ENCODE measurements around the gene SMARCE1.
"Not testable (repeated sequence)": the region's sequence is repeated elsewhere in the genome, so short reads cannot be mapped to it uniquely, and the experiment has no call there.

The SMARCE1 gene

DNA sequence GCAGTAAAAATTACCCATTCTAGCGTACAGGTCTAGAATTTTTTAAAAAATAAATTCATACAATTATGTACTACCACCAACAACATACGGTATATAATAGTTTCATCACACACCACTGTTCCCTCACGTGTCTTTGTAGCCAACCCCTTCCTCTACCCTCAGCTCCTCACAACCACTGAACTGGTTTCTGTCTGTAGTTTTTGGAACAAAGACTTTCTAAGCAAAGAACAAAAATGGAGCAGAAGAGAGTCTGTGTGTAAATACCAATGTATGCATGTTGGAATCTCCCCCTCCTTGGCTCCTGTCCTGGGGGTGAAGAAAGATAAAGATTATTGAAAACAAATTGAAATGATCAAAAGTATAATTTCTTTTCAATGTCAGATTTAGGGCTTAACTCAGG, 50.5 kb downstream of the SMARCE1 start:
- Histone ChIP-seq H3K9me3 (ENCODE audit: control insufficient read depth, low read depth, low read length) (no peaks in the 10 kb centered on the region), H3K4me1 (ENCODE audit: control insufficient read depth, low read depth, low read length) (no peaks in the 10 kb centered on the region), H3K27ac (ENCODE audit: low read length) (no peak overlapping the region), H3K36me3 (ENCODE audit: control insufficient read depth, low read depth, low read length) (no peaks in the 10 kb centered on the region), H3K9ac (ENCODE audit: low read length) (no peak overlapping the region), H3K27me3 (ENCODE audit: control insufficient read depth, insufficient read depth, low read length) (no peaks in the 10 kb centered on the region), H3K4me3 (ENCODE audit: low read length) (no peak overlapping the region)

DNA sequence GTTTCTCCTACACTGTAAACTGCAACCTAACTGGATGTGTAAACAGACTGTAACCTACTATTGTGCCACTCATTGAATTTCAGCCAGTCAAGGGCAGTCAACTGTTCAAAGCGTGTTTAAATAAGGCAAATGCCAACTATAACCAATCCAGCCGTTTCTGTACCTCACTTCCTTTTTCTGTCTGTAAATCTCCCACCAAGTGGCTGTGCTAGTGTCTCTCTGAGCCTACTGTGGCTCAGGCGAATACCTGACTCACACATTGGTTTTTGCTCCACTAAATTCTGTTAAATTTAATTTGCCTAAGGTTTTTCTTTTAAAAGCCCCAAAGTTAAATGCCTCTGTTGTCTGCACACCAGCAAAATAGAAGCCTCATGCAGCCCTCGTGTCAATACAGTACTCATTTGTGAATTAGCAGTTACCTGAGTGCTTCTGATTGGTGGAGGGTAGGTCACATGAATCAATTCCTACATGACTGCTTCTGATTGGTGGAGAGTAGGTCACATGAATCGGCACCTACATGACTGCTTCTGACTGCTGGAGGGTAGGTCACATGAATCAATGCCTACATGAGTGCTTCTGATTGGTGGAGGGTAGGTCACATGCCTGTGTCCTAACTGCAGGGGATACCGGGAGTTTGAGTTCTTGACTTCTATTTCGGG, 51.2 kb downstream of the SMARCE1 start:
- H3K27me3 ChIP-seq (ENCODE audit: control insufficient read depth, insufficient read depth, low read length) = no peaks in the 10 kb centered on the region
- no peak overlapping the region for H3K4me3 ChIP-seq (ENCODE audit: low read length)

DNA sequence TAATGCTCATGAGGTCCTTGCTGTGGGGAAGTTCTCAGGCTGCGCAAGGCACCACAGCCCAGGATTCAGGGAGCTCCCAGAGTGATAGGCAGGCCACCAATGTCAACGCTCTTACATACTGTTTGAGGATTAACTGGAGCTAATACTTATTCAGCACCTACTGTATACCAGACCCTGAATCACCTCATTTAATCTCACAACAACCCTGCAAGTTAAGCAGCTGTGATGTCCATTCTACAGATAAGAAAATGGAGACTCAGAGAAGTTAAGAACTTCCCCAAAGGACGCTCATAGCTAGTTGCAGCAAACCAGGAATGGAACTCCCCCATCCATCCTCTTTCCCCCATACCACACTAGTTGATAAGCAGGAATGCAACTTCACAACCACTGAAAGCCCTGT, 56.9 kb downstream of the SMARCE1 start:
- no peaks in the 10 kb centered on the region for H3K9me3 ChIP-seq (ENCODE audit: control insufficient read depth, low read depth, low read length)
- no peak overlapping the region for H3K27ac ChIP-seq (ENCODE audit: low read length)
- H3K4me3 ChIP-seq (ENCODE audit: low read length) = no peak overlapping the region
- H3K4me1 ChIP-seq (ENCODE audit: control insufficient read depth, low read depth, low read length) = no peaks in the 10 kb centered on the region
- no peak overlapping the region for H3K9ac ChIP-seq (ENCODE audit: low read length)
- H3K36me3 ChIP-seq (ENCODE audit: control insufficient read depth, low read depth, low read length) = no peaks in the 10 kb centered on the region
- no peaks in the 10 kb centered on the region for H3K27me3 ChIP-seq (ENCODE audit: control insufficient read depth, insufficient read depth, low read length)

More for the DNA sequence above, 51.2 kb downstream of the SMARCE1 start:
- no peaks in the 10 kb centered on the region for H3K9me3 ChIP-seq (ENCODE audit: control insufficient read depth, low read depth, low read length)
- H3K27ac ChIP-seq (ENCODE audit: low read length) = no peak overlapping the region
- no peak overlapping the region for H3K9ac ChIP-seq (ENCODE audit: low read length)
- H3K36me3 ChIP-seq (ENCODE audit: control insufficient read depth, low read depth, low read length) = no peaks in the 10 kb centered on the region
- H3K4me1 ChIP-seq (ENCODE audit: control insufficient read depth, low read depth, low read length) = no peaks in the 10 kb centered on the region

DNA sequence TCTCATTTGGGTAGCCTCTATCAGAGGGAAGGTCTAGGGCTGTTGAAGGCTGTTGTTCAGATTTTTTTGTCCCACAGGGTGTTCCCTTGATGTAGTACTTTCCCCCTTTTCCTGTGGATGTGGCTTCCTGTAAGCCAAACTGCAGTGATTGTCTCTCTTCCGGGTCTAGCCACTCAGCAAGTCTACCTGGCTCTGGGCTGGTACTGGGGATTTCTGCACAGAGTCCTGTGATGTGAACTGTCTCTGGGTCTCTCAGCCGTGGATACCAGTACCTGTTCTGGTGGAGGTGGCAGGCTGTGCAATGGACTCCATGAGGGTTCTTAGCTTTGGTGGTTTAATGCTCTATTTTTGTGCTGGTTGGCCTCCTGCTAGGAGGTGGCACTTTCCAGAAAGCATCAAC, 59.1 kb downstream of the SMARCE1 start:
- Histone ChIP-seq H3K4me3 (ENCODE audit: low read length) (no peak overlapping the region), H3K9me3 (ENCODE audit: control insufficient read depth, low read depth, low read length) (no peaks in the 10 kb centered on the region), H3K36me3 (ENCODE audit: control insufficient read depth, low read depth, low read length) (no peaks in the 10 kb centered on the region), H3K9ac (ENCODE audit: low read length) (no peak overlapping the region), H3K4me1 (ENCODE audit: control insufficient read depth, low read depth, low read length) (no peaks in the 10 kb centered on the region), H3K27me3 (ENCODE audit: control insufficient read depth, insufficient read depth, low read length) (no peaks in the 10 kb centered on the region), H3K27ac (ENCODE audit: low read length) (no peak overlapping the region)

DNA sequence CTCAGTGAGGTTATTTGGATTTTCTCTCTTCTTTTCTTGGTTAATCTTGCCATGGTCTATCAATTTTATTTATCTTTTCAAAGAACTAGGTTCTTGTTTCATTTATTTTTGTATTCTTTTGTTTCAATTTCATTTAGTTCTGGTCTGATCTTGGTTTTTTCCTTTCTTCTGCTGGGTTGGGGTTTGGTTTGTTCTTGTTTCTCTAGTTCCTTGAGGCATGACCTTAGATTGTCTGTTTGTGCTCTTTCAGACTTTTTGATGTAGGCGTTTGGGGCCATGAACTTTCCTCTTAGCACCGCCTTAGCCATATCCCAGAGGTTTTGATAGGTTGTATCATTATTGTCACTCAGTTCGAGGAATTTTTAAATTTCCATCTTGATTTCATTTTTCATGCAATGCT, 61.4 kb downstream of the SMARCE1 start:
- H3K9me3 ChIP-seq (ENCODE audit: control insufficient read depth, low read depth, low read length); H3K36me3 ChIP-seq (ENCODE audit: control insufficient read depth, low read depth, low read length): not testable (repeated sequence)

DNA sequence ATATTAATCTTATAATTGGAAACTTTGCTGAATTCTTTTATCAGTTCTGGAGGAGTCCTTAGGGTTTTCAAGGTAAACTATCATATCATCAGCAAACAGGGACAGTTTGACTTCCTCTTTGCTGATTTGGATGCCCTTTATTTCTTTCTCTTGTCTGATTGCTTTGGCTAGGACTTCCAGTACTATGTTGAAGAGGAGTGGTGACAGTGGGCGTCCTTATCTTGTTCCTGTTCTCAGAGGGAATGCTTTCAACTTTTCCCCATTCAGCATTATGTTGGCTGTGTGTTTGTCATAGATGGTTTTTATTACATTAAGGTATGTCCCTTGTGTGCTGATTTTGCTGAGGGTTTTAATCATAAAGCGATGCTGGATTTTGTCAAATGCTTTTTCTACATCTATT, 62.7 kb downstream of the SMARCE1 start:
- H3K4me3 ChIP-seq (ENCODE audit: low read length); H3K9me3 ChIP-seq (ENCODE audit: control insufficient read depth, low read depth, low read length); H3K27me3 ChIP-seq (ENCODE audit: control insufficient read depth, insufficient read depth, low read length); H3K9ac ChIP-seq (ENCODE audit: low read length); H3K27ac ChIP-seq (ENCODE audit: low read length); H3K36me3 ChIP-seq (ENCODE audit: control insufficient read depth, low read depth, low read length); H3K4me1 ChIP-seq (ENCODE audit: control insufficient read depth, low read depth, low read length): not testable (repeated sequence)

More for the DNA sequence above, 61.4 kb downstream of the SMARCE1 start:
- H3K9ac ChIP-seq (ENCODE audit: low read length); H3K27me3 ChIP-seq (ENCODE audit: control insufficient read depth, insufficient read depth, low read length); H3K4me3 ChIP-seq (ENCODE audit: low read length); H3K27ac ChIP-seq (ENCODE audit: low read length); H3K4me1 ChIP-seq (ENCODE audit: control insufficient read depth, low read depth, low read length): not testable (repeated sequence)

DNA sequence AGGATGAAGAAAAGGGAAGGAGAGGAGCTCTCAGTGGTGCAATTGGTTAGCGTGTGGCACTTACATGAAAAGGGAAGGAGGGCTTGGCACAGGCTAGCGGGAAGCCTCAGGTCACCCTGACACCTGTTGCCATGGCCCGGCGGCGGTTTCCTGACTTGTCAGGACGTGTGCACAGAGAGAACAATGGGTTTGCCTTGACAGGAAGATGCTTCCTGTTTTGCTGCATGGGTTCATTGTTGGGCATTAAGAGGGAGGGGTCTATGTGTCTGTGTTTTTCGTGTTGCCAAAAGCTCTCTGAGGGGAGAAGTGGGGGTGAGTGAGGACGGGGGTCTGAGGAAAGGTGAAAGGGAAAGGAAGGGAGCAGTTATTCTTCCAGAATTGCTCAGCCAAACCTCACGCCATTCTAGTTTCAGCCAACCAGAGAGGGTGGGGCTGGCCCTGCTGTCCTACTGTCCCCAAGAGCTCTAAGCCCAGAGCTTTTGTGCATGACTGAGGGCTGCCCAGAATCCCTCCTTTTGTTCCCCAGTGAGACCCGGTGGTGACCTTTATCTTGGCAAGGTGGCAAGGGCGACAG, 65.2 kb downstream of the SMARCE1 start:
- H3K27me3 ChIP-seq (ENCODE audit: control insufficient read depth, insufficient read depth, low read length) = no peaks in the 10 kb centered on the region
- H3K27ac ChIP-seq (ENCODE audit: low read length) = no peak overlapping the region
- no peak overlapping the region for H3K4me3 ChIP-seq (ENCODE audit: low read length)
- H3K9ac ChIP-seq (ENCODE audit: low read length) = no peak overlapping the region
- no peaks in the 10 kb centered on the region for H3K4me1 ChIP-seq (ENCODE audit: control insufficient read depth, low read depth, low read length)
- no peaks in the 10 kb centered on the region for H3K36me3 ChIP-seq (ENCODE audit: control insufficient read depth, low read depth, low read length)
- no peaks in the 10 kb centered on the region for H3K9me3 ChIP-seq (ENCODE audit: control insufficient read depth, low read depth, low read length)

DNA sequence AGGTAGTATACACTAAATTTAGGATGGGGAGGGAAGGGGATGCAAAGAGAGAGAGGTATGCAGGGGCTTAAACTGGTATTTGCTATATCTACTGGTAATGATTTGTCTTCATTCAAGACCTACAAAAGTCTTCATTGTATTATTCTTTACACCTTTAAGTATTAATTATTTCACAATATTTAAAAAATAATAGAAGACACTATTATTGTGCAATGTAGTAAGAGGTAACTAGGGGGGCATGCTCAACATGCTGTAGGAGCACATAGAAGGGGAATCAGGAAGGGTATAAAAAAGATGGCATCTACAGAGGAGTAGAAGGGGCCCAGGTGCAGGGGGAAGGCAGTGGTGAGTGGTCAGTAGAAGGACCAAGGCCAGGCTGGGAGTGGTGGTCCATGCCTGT, 67.5 kb downstream of the SMARCE1 start:
- H3K27me3 ChIP-seq (ENCODE audit: control insufficient read depth, insufficient read depth, low read length) = no peaks in the 10 kb centered on the region
- H3K9ac ChIP-seq (ENCODE audit: low read length) = no peak overlapping the region
- no peaks in the 10 kb centered on the region for H3K9me3 ChIP-seq (ENCODE audit: control insufficient read depth, low read depth, low read length)
- no peaks in the 10 kb centered on the region for H3K36me3 ChIP-seq (ENCODE audit: control insufficient read depth, low read depth, low read length)
- no peak overlapping the region for H3K27ac ChIP-seq (ENCODE audit: low read length)
- no peaks in the 10 kb centered on the region for H3K4me1 ChIP-seq (ENCODE audit: control insufficient read depth, low read depth, low read length)
- no peak overlapping the region for H3K4me3 ChIP-seq (ENCODE audit: low read length)

DNA sequence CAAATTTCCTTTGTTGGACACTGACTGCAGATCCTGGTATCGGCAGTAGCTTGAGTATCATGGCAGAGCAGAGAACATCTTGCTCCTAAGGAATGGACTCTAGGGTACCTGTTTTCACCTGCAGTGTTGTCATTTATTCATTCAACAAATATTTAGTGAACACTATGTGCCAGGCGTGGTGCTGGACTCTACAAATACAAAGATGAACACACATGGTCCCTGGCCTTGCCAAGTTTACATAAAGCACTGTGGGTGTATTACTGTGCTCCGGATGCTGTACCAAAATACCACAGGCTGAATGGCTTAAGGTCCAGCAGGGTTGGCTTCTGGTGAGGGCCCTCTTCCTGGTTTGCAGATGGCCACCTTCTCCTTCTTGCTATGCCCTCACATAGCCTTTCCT, 68.1 kb downstream of the SMARCE1 start:
- no peaks in the 10 kb centered on the region for H3K27me3 ChIP-seq (ENCODE audit: control insufficient read depth, insufficient read depth, low read length)
- H3K4me3 ChIP-seq (ENCODE audit: low read length) = no peak overlapping the region
- H3K4me1 ChIP-seq (ENCODE audit: control insufficient read depth, low read depth, low read length) = no peaks in the 10 kb centered on the region
- H3K27ac ChIP-seq (ENCODE audit: low read length) = no peak overlapping the region
- no peak overlapping the region for H3K9ac ChIP-seq (ENCODE audit: low read length)
- no peaks in the 10 kb centered on the region for H3K36me3 ChIP-seq (ENCODE audit: control insufficient read depth, low read depth, low read length)
- H3K9me3 ChIP-seq (ENCODE audit: control insufficient read depth, low read depth, low read length) = no peaks in the 10 kb centered on the region

DNA sequence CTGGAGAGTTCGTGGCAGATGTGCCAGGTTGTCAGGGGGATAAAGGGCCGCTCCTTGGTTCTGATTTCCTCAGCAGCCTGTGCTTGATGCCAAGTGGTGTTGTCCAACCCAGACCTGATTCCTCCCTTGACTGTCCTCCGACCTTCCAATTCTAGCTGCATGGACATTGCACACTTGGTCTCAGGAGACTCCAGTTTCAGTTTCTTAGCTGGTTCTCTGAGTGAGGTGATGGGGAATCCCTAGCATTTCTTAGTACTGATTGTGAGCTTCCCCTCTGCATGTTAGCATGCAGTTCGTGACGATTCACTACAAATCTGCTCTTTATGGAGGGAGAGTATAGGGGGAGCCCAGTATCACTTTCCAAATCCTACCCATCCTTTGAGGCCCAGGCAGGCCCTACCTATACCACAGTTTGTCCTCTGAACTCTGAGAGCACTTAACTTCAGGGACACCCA, 70.0 kb downstream of the SMARCE1 start:
- no peak overlapping the region for H3K4me3 ChIP-seq (ENCODE audit: low read length)
- H3K27me3 ChIP-seq (ENCODE audit: control insufficient read depth, insufficient read depth, low read length) = no peaks in the 10 kb centered on the region
- H3K9me3 ChIP-seq (ENCODE audit: control insufficient read depth, low read depth, low read length) = no peaks in the 10 kb centered on the region
- H3K36me3 ChIP-seq (ENCODE audit: control insufficient read depth, low read depth, low read length) = no peaks in the 10 kb centered on the region
- no peak overlapping the region for H3K9ac ChIP-seq (ENCODE audit: low read length)
- H3K27ac ChIP-seq (ENCODE audit: low read length) = no peak overlapping the region
- no peaks in the 10 kb centered on the region for H3K4me1 ChIP-seq (ENCODE audit: control insufficient read depth, low read depth, low read length)

DNA sequence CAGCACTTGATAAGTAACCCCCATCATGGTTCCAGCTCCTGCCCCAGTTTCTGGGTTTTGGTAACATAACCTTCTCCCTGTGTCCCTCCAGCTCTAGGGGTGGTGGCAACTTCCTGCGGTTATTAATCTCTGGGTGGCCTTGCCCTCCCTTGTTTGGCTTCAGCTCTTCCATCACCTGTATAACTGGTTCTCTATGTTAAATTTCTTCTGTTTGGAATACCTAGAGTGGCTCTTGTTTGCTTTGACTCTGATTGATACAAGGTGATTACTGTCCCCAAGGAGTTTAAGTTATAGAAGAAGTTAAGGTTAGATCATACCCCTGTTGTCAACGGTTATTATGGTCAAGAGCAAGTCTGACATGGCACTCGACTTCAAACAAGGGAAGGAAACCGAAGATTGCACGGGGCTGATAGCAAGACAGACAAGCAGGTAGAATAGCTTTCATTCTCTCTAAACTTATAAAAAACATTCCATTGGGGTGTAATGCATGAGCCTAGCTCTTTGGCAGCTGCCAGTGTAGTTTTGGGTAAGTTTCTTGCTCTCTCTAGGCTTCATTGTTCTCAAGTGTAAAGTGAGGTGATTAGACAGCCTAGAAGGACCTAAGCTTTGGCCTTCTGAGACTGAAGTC, 71.4 kb downstream of the SMARCE1 start:
- no peaks in the 10 kb centered on the region for H3K27me3 ChIP-seq (ENCODE audit: control insufficient read depth, insufficient read depth, low read length)
- no peaks in the 10 kb centered on the region for H3K36me3 ChIP-seq (ENCODE audit: control insufficient read depth, low read depth, low read length)
- no peaks in the 10 kb centered on the region for H3K9me3 ChIP-seq (ENCODE audit: control insufficient read depth, low read depth, low read length)
- no peak overlapping the region for H3K4me3 ChIP-seq (ENCODE audit: low read length)
- no peaks in the 10 kb centered on the region for H3K4me1 ChIP-seq (ENCODE audit: control insufficient read depth, low read depth, low read length)
- no peak overlapping the region for H3K9ac ChIP-seq (ENCODE audit: low read length)
- no peak overlapping the region for H3K27ac ChIP-seq (ENCODE audit: low read length)
